Endothelial cell of umbilical vein (primary cell): ENCODE measurements around the gene SLC7A8. TPM values are rescaled to one million over a fixed set of nuclear protein-coding genes. Genes with fewer than 3 reads are reported as not detected.

Experiments used
- BruUV-seq: library from RNA; stranded (reverse); fragments of 400-500 nt; replicated peaks from 2 replicates; lab custom pipeline; 2021; lab: Mats Ljungman, UMichigan
- CTCF ChIA-PET: fragments of 300-600, 350-600 bp; sonication (Branson Sonifier 250); formaldehyde crosslinking; loops from one replicate; lab custom pipeline; 2021; ENCODE audit warnings: antibody characterized with exemption, inconsistent platforms; lab: Charles Lee
- POLR2A ChIA-PET: fragments of 300-600, 350-600 bp; sonication (Branson Sonifier 250); formaldehyde crosslinking; loops from one replicate; lab custom pipeline; 2021; ENCODE audit warnings: antibody characterized with exemption, inconsistent platforms; lab: Charles Lee
- DNase-seq: peaks from one replicate; pipeline ENCODE4 v3.0.0-alpha.2; 2011; ENCODE audit warnings: low read depth, low spot score
- FAIRE-seq: peaks from 2 replicates; lab custom pipeline; 2011; peaks lifted over from hg19 to GRCh38; lab: Jason Lieb, UNC
- H2AFZ ChIP-seq: 2 replicates; pipeline ENCODE4 v1.6.0; 2012; ENCODE audit warnings: low read depth, low read length, control low read depth, inconsistent platforms
- H3K27ac ChIP-seq: 2 replicates; pipeline ENCODE4 v1.5.1; 2011; ENCODE audit warnings: low read depth, mild to moderate bottlenecking, control low read depth, low read length, moderate library complexity; ENCODE audit not compliant: insufficient read depth
- H3K27me3 ChIP-seq, 2 experiments: 2 replicates each; pipeline versions ENCODE4 v1.6.0 to v1.6.1; 2011; ENCODE audit warnings: low read length in 2 of 2, mixed read lengths in 1 of 2; ENCODE audit not compliant: control insufficient read depth in 2 of 2, insufficient read depth in 2 of 2
- H3K36me3 ChIP-seq, 2 experiments: 2 replicates in 1 of 2; 3 replicates in 1 of 2; pipeline ENCODE4 v1.5.1; 2011; ENCODE audit warnings: low read length in 2 of 2, mild to moderate bottlenecking in 1 of 2, moderate library complexity in 1 of 2; ENCODE audit not compliant: control insufficient read depth in 2 of 2, insufficient read depth in 2 of 2; ENCODE audit errors: extremely low read depth in 1 of 2
- H3K4me1 ChIP-seq: 3 replicates; pipeline ENCODE4 v1.5.1; 2011; ENCODE audit warnings: mild to moderate bottlenecking, low read length; ENCODE audit not compliant: control insufficient read depth, insufficient read depth; ENCODE audit errors: extremely low read depth
- H3K4me2 ChIP-seq: 2 replicates; pipeline ENCODE4 v1.6.1; 2011; ENCODE audit warnings: low read length, control low read depth, mixed read lengths; ENCODE audit not compliant: insufficient read depth
- H3K4me3 ChIP-seq, 3 experiments: fragments of 200-600 bp in 1 of 3; sonication (generic), shearing (Covaris generic) in 1 of 3; replicated peaks in 1 of 3; 2 replicates each; pipeline ENCODE4 v1.5.1; 2011 to 2016; ENCODE audit warnings: control low read depth in 3 of 3, low read length in 3 of 3, mild to moderate bottlenecking in 2 of 3, inconsistent platforms in 1 of 3, low read depth in 1 of 3, moderate library complexity in 1 of 3; ENCODE audit not compliant: insufficient read depth in 1 of 3
- H3K79me2 ChIP-seq: 2 replicates; pipeline ENCODE4 v1.6.0; 2012; ENCODE audit warnings: low read length, inconsistent platforms; ENCODE audit not compliant: control insufficient read depth, insufficient read depth
- H3K9ac ChIP-seq: replicated peaks from 2 replicates; pipeline ENCODE3; 2011; ENCODE audit warnings: low read length, control low read depth; ENCODE audit not compliant: insufficient read depth; ENCODE audit errors: extremely low read depth
- H3K9me1 ChIP-seq: replicated peaks from 3 replicates; pipeline ENCODE4 v1.6.0; 2011; ENCODE audit warnings: mild to moderate bottlenecking, low read length; ENCODE audit not compliant: control insufficient read depth, insufficient read depth; ENCODE audit errors: extremely low read depth
- H3K9me3 ChIP-seq: replicated peaks from 2 replicates; pipeline ENCODE4 v1.5.1; 2012; ENCODE audit warnings: low read length, inconsistent platforms; ENCODE audit not compliant: control insufficient read depth, insufficient read depth
- H4K20me1 ChIP-seq: replicated peaks from 2 replicates; pipeline ENCODE3; 2011; ENCODE audit warnings: mild to moderate bottlenecking, low read length; ENCODE audit not compliant: control insufficient read depth, insufficient read depth; ENCODE audit errors: extremely low read depth
- EZH2 ChIP-seq: IDR thresholded peaks from 2 replicates; pipeline ENCODE4 v1.6.1; 2012; ENCODE audit warnings: borderline replicate concordance, low read depth, mild to moderate bottlenecking, moderate library complexity, low read length, inconsistent platforms; ENCODE audit not compliant: severe bottlenecking
- FOS ChIP-seq: IDR thresholded peaks from 2 replicates; pipeline ENCODE4 v1.6.1; 2011; ENCODE audit warnings: mild to moderate bottlenecking, low read length, moderate library complexity, borderline replicate concordance; ENCODE audit not compliant: insufficient read depth
- GATA2 ChIP-seq: IDR thresholded peaks from 2 replicates; pipeline ENCODE4 v1.7.0; 2011; ENCODE audit warnings: low read depth, mild to moderate bottlenecking, moderate library complexity, mixed read lengths, low read length; ENCODE audit not compliant: insufficient read length, insufficient read depth
- JUN ChIP-seq: IDR thresholded peaks from 2 replicates; pipeline ENCODE4 v1.6.1; 2011; ENCODE audit warnings: borderline replicate concordance, low read depth; ENCODE audit not compliant: insufficient read length, insufficient read depth
- MYC ChIP-seq: IDR thresholded peaks from one replicate; pipeline ENCODE4 v1.6.1; 2011; ENCODE audit warnings: mild to moderate bottlenecking, low read depth, low read length
- POLR2A ChIP-seq: IDR thresholded peaks from 2 replicates; pipeline ENCODE4 v1.6.1; 2012; ENCODE audit warnings: low read depth, mild to moderate bottlenecking, control low read depth, low read length
- POLR2AphosphoS5 ChIP-seq: IDR thresholded peaks from 2 replicates; pipeline ENCODE4 v1.6.1; 2012; ENCODE audit warnings: low read depth, mild to moderate bottlenecking, control low read depth, low read length, moderate library complexity; ENCODE audit not compliant: insufficient read depth
- dilution Hi-C: fragments of 300-500 bp; cut with MboI; formaldehyde crosslinking; loops from one replicate; pipeline ENCODE4 v1.15.0; 2019; ENCODE audit warnings: low sequenced_read_pairs; ENCODE audit not compliant: extremely low pct_ligation_motif_present
- intact Hi-C: fragments of 100-400 bp; cut with micrococcal nuclease; formaldehyde crosslinking; loops from one replicate; pipeline ENCODE4 v1.10.0; 2022
- polyA plus RNA-seq, 4 experiments: library from polyadenylated mRNA; depleted of rRNA in 3 of 4; stranded (reverse) in 3 of 4; unstranded in 1 of 4; fragments of >200 nt; gene quantifications; 2 replicates each; pipeline versions ENCODE4 v1.2.1 to v1.2.3, GENCODE V29; 2011 to 2012; ENCODE audit warnings: missing spikeins in 1 of 4
- total RNA-seq: library from RNA; stranded (reverse); gene quantifications from 2 replicates; pipeline ENCODE4 v1.2.3, GENCODE V29; 2021
- TF ChIP-seq, protein P1 (sequence below): IDR thresholded peaks from 2 replicates; pipeline ENCODE4 v1.6.1; 2011; ENCODE audit not compliant: insufficient read depth, insufficient read length
- TF ChIP-seq, protein P2 (sequence below), 2 donors: IDR thresholded peaks; 1 replicate in 1 of 2; 2 replicates in 1 of 2; pipeline ENCODE4 v1.5.1; 2011; ENCODE audit warnings: low read length in 2 of 2, mild to moderate bottlenecking in 2 of 2, moderate library complexity in 2 of 2, control low read depth in 1 of 2, inconsistent platforms in 1 of 2, low read depth in 1 of 2; ENCODE audit not compliant: insufficient read depth in 1 of 2; ENCODE audit errors: extremely low read depth in 1 of 2

Gene SLC7A8
- total and polyA plus RNA-seq, 2 donors (not counting 3 experiments of a cell fraction or from before 2014, with no cell fraction given): 0.76 to 1.1 TPM

DNA sequence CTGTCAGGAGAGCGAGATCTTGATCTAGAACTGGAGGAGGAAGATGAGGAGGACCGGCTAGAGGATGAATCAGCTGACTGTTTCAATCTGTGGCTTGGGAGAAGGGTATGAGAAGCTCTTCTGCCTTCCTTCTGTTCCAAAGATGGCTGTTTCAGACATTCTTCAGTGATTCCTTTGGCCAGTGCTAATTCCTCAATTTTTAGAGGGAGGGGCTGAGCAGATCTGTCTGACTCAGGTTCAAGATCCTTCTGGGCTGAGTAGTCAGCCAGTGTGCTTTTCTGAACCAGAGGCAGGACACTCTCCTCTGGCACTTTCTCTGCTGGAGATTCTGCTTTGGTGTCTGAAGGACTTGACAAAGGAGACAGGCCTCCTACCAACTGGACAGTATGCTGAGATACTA lies 103.7 kb downstream of the SLC7A8 start:
- DNase-seq: no peak
- CTCF ChIA-PET: interaction anchor here (0.8 to 4.4 kb wide), 5 partner anchors 11 to 107 kb away, joined by 3 to 66 read pairs (median 5); partner anchors contain the start of genes ACIN1 and C14orf119
- Histone ChIP-seq H3K27ac (no peak overlapping the region), H3K27me3 (no peaks in the 10 kb centered on the region), H3K36me3 (peaks cover 34 to 45% of the 10 kb centered on the region in 2 experiments), H3K9me1 (no peaks in the 10 kb centered on the region), H3K4me2 (no peak overlapping the region), H2AFZ (no peak overlapping the region), H3K4me1 (peaks cover 24% of the 10 kb centered on the region), H3K4me3 (no peak overlapping the region), H3K79me2 (peaks cover 8% of the 10 kb centered on the region), H3K9ac (no peak overlapping the region), H3K9me3 (no peaks in the 10 kb centered on the region), H4K20me1 (no peaks in the 10 kb centered on the region)
- peak; percentile 12 for FAIRE-seq
- intact Hi-C loops (loop anchor here (2.0 kb wide), 1 partner anchor 15 kb away; the partner anchor contains the start of genes ACIN1 and C14orf119), dilution Hi-C loops (no loop called here)
- POLR2A ChIA-PET: interaction anchor here (1.1 kb wide), 1 partner anchor 8 kb away, joined by 3 read pairs; no protein-coding TSS in a partner anchor
- no peak for TF ChIP-seq EZH2
- TF ChIP-seq, protein P1, sequence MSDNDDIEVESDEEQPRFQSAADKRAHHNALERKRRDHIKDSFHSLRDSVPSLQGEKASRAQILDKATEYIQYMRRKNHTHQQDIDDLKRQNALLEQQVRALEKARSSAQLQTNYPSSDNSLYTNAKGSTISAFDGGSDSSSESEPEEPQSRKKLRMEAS: no peak
- no TSS peak for BruUV-seq

DNA sequence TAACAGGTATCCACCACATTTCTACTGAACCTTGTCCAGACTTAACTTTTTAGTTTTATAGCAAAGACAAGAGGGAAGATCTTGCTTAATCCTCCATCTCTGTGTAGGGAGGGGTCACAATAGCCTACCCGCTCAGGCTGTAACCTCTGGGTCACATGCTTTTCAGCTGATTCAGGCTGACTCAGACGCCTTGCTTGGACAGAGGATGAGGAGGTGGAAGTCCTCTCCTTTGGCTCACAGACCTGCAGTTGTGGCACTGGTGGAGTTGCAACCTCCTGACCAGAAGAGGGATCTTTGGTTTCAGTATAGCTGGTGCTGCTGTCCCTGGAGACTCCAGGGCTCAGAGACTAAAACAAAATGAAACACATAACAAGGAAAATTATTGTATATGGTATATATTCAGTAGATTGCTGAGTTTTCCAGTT lies 104.8 kb downstream of the SLC7A8 start:
- DNase-seq (peak; percentile 82), FAIRE-seq (peak; percentile 97)
- Histone ChIP-seq H3K27me3 (no peaks in the 10 kb centered on the region), H3K9ac (peak overlapping the region; percentile 8), H3K27ac (peak overlapping the region; percentile 64), H3K9me3 (no peaks in the 10 kb centered on the region), H3K4me1 (peaks cover 24% of the 10 kb centered on the region), H3K36me3 (peaks cover 34 to 42% of the 10 kb centered on the region in 2 experiments), H3K4me2 (peak overlapping the region; percentile 2), H2AFZ (no peak overlapping the region), H3K79me2 (peaks cover 8% of the 10 kb centered on the region), H3K4me3 (no peak overlapping the region), H3K9me1 (no peaks in the 10 kb centered on the region), H4K20me1 (no peaks in the 10 kb centered on the region)
- intact Hi-C loops (loop anchor here (1.0 to 2.0 kb wide), 2 partner anchors 9 to 16 kb away; partner anchors contain the start of genes ACIN1 and C14orf119), dilution Hi-C loops (no loop called here)
- CTCF ChIA-PET: interaction anchor here (1.2 to 5.1 kb wide), 11 partner anchors 10 to 108 kb away, joined by 3 to 88 read pairs (median 20); partner anchors contain the start of genes ACIN1, C14orf119, CDH24 and CEBPE
- peak; percentile 63 for TF ChIP-seq JUN
- no peak for TF ChIP-seq GATA2
- TF ChIP-seq EZH2: no peak
- no peak for TF ChIP-seq MYC
- peak; percentile 32 for TF ChIP-seq POLR2A
- peak; percentile 50 for TF ChIP-seq POLR2AphosphoS5
- TF ChIP-seq, protein P1: peak; percentile 39
- TF ChIP-seq, protein P2, sequence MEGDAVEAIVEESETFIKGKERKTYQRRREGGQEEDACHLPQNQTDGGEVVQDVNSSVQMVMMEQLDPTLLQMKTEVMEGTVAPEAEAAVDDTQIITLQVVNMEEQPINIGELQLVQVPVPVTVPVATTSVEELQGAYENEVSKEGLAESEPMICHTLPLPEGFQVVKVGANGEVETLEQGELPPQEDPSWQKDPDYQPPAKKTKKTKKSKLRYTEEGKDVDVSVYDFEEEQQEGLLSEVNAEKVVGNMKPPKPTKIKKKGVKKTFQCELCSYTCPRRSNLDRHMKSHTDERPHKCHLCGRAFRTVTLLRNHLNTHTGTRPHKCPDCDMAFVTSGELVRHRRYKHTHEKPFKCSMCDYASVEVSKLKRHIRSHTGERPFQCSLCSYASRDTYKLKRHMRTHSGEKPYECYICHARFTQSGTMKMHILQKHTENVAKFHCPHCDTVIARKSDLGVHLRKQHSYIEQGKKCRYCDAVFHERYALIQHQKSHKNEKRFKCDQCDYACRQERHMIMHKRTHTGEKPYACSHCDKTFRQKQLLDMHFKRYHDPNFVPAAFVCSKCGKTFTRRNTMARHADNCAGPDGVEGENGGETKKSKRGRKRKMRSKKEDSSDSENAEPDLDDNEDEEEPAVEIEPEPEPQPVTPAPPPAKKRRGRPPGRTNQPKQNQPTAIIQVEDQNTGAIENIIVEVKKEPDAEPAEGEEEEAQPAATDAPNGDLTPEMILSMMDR (IDR thresholded peaks at IDR 0.05; ENCODE audit: extremely low read depth in 1 of 2, insufficient read depth in 1 of 2, low read depth in 1 of 2, low read length in 2 of 2): peak in 1 of 2 donors; percentile 1
- peak; percentile 98 for TF ChIP-seq FOS
- POLR2A ChIA-PET: interaction anchor here (0.6 to 1.0 kb wide), 3 partner anchors 10 to 17 kb away, joined by 4 to 5 read pairs (median 5); partner anchors contain the start of genes ACIN1 and C14orf119
- no TSS peak for BruUV-seq
